GM12891 (cell line): ENCODE data around the gene MYCBP2.

Experiments
- PAX5 ChIP-seq: IDR thresholded peaks from 2 replicates; pipeline ENCODE4 v1.6.1; 2011; ENCODE audit warnings: low read length, moderate library complexity, mild to moderate bottlenecking; ENCODE audit not compliant: insufficient read depth, severe bottlenecking
- POLR2A ChIP-seq: IDR thresholded peaks from 2 replicates; pipeline ENCODE4 v1.6.1; 2011; ENCODE audit warnings: low read depth, low read length, control low read depth
- POLR2AphosphoS5 ChIP-seq: IDR thresholded peaks from 2 replicates; pipeline ENCODE4 v1.6.1; 2011; ENCODE audit warnings: low read depth, low read length, control low read depth
- POU2F2 ChIP-seq: IDR thresholded peaks from 2 replicates; pipeline ENCODE4 v1.6.1; 2011; ENCODE audit warnings: low read depth, mild to moderate bottlenecking, control low read depth, low read length, moderate library complexity
- SPI1 ChIP-seq: IDR thresholded peaks from 2 replicates; pipeline ENCODE4 v1.6.1; 2011; ENCODE audit warnings: low read depth, low read length, control low read depth
- TAF1 ChIP-seq: IDR thresholded peaks from 2 replicates; pipeline ENCODE4 v1.6.1; 2011; ENCODE audit warnings: low read depth, low read length, control low read depth

DNA sequence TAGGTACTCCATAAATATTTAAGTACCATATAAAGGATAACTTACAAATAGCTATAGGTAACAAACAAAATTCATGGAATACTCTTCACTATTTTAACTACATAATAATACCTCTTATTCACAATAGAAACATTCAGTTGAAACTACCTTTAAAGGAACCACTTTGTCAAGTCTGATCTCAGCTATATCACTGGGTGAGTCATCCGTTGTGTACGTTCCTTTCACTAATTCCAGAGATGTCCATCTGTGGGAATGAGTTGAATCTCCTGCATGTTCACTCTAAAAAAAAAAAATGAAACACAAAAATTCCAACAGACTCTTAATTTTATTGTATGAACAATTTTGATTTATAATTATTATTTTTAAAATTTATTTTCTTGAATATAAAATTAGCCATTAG is 150.5 kb downstream of the MYCBP2 start:
- TF ChIP-seq TAF1: no peak
- TF ChIP-seq POLR2A: no peak
- no peak for TF ChIP-seq POLR2AphosphoS5
- TF ChIP-seq SPI1: no peak
- TF ChIP-seq PAX5: no peak
- TF ChIP-seq POU2F2: no peak
